A172 (cell line): ENCODE results near the gene SIM2. TPM values are rescaled to one million over a fixed set of nuclear protein-coding genes. Genes with fewer than 3 reads are reported as not detected.
"Not testable (repeated sequence)": the region's sequence is repeated elsewhere in the genome, so short reads cannot be mapped to it uniquely, and the experiment has no call there.

Experiments
- DNase-seq: peaks from one replicate; pipeline ENCODE4 v3.0.0-alpha.2; 2015; ENCODE audit warnings: low spot score
- total RNA-seq: library from RNA; depleted of rRNA; stranded (reverse); fragments of >200 nt; shearing (Covaris generic); gene quantifications from 2 replicates; pipeline ENCODE4 v1.2.3, GENCODE V29; 2014; rRNA removed

SIM2 gene, protein sequence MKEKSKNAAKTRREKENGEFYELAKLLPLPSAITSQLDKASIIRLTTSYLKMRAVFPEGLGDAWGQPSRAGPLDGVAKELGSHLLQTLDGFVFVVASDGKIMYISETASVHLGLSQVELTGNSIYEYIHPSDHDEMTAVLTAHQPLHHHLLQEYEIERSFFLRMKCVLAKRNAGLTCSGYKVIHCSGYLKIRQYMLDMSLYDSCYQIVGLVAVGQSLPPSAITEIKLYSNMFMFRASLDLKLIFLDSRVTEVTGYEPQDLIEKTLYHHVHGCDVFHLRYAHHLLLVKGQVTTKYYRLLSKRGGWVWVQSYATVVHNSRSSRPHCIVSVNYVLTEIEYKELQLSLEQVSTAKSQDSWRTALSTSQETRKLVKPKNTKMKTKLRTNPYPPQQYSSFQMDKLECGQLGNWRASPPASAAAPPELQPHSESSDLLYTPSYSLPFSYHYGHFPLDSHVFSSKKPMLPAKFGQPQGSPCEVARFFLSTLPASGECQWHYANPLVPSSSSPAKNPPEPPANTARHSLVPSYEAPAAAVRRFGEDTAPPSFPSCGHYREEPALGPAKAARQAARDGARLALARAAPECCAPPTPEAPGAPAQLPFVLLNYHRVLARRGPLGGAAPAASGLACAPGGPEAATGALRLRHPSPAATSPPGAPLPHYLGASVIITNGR
- 0.86 and 5.1 TPM in 2 replicates for total RNA-seq

DNA sequence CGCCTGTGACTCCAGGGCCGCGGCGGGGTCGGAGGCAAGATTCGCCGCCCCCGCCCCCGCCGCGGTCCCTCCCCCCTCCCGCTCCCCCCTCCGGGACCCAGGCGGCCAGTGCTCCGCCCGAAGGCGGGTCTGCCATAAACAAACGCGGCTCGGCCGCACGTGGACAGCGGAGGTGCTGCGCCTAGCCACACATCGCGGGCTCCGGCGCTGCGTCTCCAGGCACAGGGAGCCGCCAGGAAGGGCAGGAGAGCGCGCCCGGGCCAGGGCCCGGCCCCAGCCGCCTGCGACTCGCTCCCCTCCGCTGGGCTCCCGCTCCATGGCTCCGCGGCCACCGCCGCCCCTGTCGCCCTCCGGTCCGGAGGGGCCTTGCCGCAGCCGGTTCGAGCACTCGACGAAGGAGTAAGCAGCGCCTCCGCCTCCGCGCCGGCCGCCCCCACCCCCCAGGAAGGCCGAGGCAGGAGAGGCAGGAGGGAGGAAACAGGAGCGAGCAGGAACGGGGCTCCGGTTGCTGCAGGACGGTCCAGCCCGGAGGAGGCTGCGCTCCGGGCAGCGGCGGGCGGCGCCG, at the start of gene SIM2:
Gene SIM2, plus strand, starts transcription at position 135 of the 565 bp plus-strand sequence. CDS start 632 bp downstream, outside the sequence.
- DNase-seq, result no peak

DNA sequence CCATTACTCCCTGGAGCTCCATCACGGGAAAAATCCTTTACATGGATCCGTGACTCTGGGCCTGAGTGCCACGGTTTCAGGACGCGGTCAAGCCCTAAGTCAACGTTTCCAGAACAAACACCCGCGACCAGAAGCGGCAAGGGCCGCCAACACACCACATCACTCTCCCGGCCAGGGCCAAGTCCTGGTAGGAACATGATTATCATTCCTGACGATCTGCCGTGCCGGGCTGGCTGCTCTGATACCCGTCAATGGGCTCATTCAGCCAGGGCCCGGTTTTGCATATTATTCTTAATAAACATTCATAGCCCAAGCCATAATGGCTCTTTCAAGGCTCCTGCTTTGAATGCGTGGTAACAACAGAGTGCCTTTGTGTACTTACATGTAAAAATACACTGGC, 44.6 kb upstream of the SIM2 start:
- DNase-seq, result no peak

DNA sequence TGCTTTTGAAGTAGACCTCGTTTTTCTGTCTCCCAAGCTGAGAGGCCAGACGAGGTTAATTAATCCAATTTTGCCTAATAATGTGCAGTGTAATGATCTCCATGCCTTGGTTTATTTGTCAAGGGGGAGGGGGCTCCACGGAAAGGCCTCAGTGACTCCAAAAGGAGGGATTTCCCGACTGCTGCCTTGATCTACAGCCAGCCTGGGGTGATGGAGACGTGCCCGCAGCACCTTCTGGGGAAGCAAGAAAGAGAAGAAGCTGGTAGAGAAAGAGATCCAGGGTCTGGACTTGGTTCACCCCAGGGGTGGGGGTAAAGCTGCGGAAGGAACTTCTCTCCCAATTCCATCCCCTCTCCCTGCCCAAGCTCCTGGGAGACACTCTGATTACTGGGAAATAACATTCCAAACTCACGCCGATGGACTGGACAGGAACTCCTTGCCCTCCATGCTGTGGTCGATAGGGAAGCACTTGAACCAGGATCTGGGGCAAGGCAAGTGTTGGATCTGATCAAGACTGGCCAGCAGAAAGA, 44.1 kb upstream of the SIM2 start:
- no peak for DNase-seq

DNA sequence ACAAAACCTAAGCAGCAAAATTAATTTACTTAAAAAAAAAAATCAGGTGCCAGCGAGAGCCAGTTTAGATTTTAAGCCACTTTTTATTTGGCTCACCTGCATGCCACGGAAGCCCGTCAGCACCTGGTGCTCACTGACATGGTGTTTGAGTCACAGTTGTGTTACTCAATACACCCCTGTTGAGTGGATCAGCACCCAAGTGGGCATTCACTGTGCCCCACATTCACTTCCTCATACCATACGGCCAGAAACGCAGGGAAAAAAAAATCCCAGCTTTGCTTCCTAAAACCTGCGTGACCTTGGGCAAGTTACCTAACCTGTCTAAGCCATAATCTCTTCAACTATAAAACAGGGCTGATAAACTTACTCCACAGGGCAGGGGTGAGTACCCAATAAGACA, 42.8 kb upstream of the SIM2 start:
- DNase-seq, result no peak

DNA sequence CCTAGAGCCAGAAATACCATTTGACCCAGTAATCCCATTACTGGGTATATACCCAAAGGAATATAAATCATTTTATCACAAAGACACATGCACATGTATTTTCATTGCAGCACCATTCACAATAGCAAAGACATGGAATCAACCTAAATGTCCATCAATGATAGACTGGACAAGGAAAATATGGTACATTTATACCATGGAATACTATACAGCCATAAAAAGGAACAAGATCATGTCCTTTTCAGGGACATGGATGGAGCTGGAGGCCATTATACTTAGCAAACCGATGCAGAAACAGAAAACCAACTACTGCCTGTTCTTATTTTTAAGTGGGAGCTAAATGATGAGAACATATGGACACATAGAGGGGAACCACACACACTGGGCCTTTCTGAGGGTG, 41.6 kb upstream of the SIM2 start:
- DNase-seq, result not testable (repeated sequence)

DNA sequence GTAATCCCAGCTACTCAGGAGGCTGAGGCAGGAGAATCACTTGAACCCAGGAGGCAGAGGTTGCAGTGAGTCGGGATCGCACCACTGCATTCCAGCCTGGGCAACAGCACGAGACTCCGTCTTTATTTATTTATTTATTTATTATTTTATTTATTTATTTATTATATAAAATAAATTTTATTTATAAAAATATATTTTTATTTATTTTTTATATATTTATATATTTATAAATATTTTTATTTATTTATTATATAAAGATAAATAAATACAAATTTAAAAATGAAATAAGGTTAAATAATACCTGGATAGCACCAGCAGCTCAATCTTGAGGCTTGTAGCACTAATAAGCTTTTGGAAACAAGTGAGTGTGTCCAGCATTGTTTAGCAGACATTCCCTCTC, 40.9 kb upstream of the SIM2 start:
- DNase-seq, result no peak

DNA sequence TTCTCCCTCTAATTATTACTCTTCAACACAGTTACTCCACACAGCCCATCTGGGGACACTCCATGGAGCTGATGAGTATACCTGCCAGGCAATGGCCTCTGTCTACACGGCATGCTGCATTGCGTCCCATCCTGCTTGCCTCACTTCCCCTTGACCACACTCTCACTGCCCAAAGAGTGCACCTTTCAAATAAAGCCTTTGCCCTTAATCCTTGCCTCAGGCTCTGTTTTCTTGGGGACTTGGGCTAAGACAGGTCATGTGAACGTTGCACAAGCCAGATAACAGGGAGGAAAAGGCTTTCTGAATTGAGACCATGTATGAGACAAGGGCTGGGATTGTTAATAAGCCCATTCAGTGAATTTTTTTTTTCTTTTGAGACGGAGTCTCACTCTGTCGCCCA, 40.0 kb upstream of the SIM2 start:
- no peak for DNase-seq

DNA sequence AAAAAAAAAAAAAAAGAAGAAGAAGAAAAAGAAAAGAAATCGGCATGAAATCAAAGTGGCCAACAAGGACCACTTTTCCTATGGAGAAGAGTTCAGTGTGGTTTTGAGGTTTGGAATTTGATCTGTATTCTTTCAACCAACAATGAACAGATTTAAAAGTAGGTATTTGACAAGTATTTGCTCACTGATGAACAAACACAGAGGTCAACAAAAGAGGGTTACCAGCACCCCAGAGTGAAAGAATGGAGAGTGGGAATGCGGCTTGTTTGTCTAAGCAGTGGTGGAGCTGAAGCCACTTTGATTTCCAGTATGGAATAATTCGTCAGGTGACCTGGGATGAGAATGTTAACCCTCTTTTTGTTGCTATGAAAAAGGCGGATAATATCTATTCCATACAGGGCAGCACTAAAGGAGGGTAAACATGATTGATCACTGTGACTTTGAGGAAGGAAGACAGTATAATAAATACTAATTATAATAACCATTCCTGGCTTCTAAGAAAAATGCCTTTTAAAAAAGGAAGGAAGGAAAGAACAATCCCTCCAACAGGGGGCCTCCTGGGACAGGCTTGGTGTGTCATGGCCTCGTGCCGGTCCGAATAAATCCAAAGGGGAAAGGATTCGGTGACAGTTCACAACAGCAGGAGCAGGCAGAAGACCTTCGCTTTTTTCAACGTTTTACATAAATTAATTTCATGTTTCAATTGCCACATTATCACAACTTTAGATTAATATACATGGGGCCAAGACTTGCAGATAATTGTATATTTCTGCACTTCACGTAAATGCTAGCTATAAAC, 37.2 kb upstream of the SIM2 start:
- DNase-seq, result peak; percentile 42

DNA sequence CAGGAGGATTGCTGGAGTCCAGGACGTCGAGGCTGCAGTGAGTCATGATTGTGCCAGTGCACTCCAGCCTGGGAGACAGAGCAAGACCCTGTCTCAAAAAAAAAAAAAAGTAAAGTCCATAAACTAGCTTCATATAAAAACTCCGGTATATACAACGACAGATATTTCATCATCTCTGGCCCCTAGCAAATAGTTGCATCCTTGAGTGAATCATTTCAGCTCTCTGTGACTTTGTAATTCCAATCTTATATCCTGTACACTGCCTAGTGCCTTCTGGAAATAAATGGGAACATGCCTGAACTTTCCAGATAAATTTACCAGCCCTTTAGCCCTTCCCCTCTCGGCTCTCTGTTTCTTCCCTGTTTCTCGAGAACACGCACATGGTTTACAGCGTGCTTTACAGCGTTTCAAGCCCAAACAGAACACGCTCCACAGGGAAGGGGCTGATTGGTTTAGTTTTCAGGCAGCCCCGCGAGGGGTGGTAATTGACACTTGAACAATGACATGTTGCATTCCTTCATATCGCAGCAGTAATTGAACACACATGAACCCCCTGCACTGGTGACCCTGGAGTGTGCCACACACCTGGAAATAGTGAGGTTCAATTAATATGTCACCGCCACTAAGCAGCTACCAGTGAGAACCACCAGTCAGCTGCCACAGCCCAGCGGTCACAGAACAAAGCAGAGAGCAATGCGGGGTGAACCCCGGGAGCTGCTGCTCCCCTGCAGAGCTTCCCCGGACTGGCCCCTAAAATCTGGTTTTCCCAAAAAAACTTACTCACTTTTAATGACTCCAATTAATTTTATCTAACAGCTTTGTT, 35.7 kb upstream of the SIM2 start:
- no peak for DNase-seq

DNA sequence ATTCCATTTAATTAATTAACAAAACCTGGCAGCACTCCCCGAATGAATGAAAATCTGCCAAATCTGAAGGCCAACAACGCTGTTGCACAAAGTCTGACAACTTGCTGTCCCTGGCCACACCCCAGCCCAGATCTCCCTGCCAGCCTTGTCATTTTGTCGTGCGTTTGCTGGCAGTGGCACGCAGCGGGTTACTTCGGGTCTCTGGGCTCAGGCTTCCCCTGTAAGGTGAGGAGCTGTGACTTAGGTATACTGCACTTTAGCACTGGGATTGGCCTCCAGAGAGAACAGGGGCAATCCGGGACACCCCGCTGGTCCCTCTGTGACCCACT, 34.3 kb upstream of the SIM2 start:
- DNase-seq, result no peak

DNA sequence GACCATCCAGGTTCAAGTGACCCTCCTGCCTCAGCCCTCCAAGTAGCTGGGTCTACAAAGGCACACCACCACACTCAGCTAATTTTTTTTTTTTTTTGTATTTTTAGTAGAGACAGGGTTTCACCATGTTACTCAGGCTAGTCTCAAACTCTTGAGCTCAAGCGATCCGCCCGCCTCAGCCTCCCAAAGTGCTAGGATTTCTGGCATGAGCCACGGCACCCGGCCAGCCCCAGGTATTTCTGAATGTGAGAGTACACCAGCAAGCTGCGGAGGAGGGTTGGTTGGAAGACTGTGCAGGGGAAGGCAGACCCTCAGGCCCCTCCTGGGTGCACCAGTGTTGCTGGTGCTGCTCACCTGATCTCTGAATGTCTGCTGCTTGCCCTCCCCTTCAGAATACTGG, 33.1 kb upstream of the SIM2 start:
- DNase-seq, result no peak

DNA sequence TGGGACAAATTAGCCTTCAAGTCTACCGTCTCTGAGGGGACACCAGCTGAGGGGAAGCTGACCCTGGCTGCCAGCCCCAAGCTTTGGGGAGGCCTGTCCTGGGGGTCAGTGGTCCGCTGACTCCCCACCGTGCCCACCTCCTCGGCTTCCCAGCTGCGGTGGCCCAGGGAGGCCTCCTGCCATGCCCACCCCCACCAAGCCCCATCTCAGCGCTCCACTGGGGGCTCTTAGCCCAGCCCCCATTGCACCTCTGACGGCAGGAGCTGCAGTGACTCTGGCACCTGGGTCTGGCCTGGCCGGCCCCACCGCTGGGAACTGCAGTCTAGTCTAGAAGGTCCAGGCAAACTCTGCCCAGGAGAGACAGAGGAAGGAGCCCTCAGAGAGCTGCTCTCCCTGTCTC, 30.2 kb upstream of the SIM2 start:
- no peak for DNase-seq

DNA sequence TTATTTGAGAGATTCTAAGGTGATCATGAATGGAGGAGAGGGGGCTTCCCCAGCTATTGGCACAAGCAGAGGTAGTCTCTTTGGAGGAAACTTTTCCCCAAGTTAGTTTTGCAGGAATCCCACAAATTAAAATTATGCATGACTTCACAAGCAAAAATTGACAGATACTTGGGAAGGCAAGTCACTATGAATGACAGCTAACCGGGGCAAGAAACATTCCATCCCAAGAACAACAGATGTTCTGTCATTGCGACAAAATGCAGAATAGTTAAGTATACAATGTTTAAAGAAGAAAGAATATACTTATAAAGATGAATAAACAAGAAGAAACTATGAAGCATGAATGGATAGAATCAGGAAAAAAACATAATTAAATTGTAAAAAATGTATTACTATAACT, 27.1 kb upstream of the SIM2 start:
- no peak for DNase-seq

DNA sequence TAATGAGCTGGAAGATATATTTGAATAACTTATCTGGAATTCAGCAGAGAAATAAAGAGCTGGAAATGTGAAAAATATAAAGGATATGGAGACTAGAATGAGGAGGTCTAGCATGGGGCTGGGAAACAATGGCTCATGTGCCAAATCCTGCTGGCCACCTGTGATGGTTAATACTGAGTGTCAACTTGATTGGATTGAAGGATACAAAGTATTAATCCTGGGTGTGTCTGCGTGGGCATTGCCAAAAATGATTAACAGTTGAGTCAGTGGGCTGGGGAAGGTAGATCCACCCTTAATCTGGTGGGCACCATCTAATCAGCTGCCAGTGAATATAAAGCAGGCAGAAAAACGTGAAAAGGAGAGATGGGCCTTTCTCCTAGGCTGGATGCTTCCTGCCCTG, 26.6 kb upstream of the SIM2 start:
- not testable (repeated sequence) for DNase-seq

DNA sequence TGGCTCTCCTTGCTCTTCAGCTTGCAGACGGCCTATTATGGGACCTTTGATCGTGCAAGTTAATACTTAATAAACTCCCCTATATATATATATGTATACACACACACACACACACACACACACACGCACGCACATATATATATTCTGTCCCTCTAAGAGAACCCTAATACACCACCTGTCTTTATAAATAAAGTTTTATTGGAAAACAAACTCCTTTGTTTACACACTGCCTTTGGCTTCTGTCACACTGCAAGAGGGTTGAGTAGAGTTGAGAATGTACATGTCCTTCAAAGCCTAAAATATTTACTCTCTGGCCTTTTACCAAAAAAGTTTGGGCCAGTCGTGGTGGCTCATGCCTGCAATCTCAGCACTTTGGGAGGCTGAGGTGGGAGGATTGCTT, 26.2 kb upstream of the SIM2 start:
- no peak for DNase-seq

DNA sequence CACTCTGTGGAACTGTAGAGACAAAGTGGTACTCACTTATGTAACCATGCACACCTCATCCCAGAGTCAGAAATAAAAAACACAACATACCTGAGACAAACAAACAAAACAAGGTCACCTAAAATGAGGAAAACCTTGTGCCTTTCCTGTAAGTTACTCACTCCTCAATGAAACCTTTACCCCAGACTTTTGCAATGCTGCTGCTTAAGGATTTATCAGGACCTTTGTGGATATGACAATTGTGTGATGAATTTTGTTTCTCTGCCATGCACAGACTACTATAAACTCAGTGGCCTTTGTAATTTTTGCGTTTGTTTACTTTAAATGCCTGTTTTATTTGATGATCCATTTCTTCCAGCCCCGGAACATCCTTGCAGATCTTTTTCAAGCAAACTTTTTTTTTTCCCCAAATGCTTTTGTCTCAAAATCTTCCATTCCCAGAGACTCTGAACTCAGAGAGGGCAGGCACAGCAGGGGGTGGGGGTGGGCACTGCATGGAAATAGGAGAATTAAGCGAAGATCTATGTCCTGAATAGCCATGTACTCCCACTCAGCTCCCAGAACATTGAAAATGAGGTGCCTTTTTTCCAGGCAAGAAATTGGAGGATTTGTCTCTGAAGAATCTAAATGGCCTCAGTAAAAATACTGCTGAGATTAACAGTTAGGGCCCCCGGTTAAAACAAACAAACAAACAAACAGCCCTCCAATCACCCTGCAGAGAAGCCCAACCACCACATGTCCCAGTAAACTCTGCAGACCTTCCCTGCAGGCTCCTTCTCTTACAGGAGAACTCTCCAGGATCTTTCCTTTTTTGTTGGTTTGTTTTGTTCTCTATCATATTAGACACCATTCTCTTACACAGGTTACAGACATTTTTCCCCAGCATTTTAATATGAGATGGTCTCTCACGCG, 22.6 kb upstream of the SIM2 start:
- DNase-seq, result no peak

DNA sequence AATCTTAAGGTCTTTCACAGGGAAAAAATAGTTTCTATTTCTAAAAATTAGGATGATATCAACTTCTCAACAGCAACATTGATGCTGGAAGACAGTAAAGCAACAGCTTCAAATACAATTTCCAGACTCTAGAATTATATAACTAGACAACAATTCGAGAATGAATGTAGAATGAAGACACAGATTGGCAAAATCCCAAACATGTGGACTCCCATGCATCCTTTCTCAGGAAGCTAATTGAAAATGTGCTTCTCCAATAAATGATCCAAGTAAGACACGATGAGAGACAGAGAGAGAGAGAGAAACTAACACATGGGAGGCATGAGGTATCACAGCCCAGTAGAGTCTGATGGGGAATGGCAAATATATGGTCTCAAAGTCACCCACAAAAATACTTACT, 21.5 kb upstream of the SIM2 start:
- no peak for DNase-seq

DNA sequence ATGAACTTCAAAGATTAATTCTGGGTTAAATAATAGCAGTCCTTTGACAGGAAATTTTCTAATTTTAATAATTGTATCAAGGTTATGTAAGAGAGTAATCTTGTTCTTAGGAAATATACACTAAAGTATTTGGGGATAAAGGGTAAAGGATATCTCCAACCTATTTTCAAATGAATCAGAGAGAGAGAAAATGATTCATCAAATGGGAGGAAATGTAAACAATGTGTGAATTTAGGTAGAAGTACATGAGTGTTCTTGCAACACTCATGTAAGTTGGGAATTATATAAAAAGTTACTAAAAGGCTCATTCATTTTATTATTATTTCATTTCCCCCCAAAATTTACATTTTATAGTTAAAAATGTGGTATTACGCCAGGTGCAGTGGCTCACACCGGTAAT, 20.4 kb upstream of the SIM2 start:
- DNase-seq, result no peak

DNA sequence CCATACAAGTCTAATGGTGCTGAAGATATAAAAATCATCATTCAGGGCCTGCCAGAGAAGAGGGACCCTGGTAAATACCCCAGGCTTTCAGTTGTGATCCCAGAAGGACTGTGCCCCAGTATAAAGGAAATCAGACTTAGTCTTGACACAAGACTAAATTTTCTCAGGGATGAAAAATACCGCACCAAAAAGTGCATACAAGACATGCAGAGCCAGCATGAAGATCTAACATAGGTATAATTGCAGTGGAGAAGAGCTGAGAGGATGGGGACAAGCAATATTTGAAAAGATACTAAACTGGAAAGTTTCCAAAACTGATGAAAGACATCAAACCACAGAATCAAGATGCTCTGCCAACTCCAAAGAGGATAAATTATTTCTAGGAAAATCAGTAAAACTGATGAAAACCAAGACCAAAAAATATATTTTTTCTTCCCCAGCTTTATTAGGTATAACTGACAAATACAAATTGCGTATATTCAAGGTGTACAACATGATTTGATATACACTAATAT, 17.7 kb upstream of the SIM2 start:
- DNase-seq, result no peak
